PFSK-1 (cell line): Measurements from ENCODE around the gene TRIM4.

ENCODE experiments used
- FOXP2 ChIP-seq: optimal IDR thresholded peaks from 2 replicates; pipeline ENCODE3; 2011; ENCODE audit warnings: borderline replicate concordance, control low read depth, inconsistent platforms; ENCODE audit not compliant: insufficient read depth; ENCODE audit errors: extremely low read length, extremely low read depth
- POLR2AphosphoS5 ChIP-seq: IDR thresholded peaks from 2 replicates; pipeline ENCODE4 v1.6.1; 2012; ENCODE audit warnings: low read depth, mild to moderate bottlenecking, control low read depth, low read length, moderate library complexity
- SIN3A ChIP-seq: IDR thresholded peaks from 2 replicates; pipeline ENCODE4 v1.6.1; 2012; ENCODE audit warnings: mild to moderate bottlenecking, low read length, moderate library complexity, borderline replicate concordance; ENCODE audit not compliant: insufficient read depth
- TAF1 ChIP-seq: IDR thresholded peaks from 2 replicates; pipeline ENCODE4 v1.6.1; 2012; ENCODE audit warnings: low read length, control low read depth, borderline replicate concordance; ENCODE audit not compliant: insufficient read depth
- TF ChIP-seq, protein P1 (sequence below), 2 experiments: IDR thresholded peaks; 2 replicates each; pipeline versions ENCODE4 v1.6.1 to v1.8.0; 2011 to 2012; ENCODE audit warnings: low read depth in 2 of 2, low read length in 2 of 2, control low read depth in 1 of 2, inconsistent platforms in 1 of 2, mild to moderate bottlenecking in 1 of 2, moderate library complexity in 1 of 2; ENCODE audit not compliant: insufficient read depth in 1 of 2

Gene TRIM4

DNA sequence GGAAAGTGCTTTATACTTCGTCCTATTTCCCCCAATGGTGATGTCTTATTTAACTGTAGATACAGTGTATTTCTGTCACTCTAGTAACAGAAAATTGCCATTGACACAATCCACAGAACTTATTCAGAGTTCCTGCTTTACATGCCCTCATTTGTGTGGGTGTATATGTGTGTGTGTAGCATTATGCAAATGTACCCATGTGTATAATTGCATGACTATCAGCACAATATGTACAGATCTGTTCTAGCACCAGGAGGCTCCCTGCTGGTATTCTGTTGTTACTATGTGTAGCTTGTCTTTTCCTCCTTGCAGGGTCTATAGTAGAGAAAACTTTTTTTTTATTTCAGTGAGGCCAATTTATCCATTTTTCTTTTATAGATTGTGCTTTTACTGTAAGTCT lies 75.0 kb downstream of the TRIM4 start:
- no peak for TF ChIP-seq SIN3A
- TF ChIP-seq, protein P1, sequence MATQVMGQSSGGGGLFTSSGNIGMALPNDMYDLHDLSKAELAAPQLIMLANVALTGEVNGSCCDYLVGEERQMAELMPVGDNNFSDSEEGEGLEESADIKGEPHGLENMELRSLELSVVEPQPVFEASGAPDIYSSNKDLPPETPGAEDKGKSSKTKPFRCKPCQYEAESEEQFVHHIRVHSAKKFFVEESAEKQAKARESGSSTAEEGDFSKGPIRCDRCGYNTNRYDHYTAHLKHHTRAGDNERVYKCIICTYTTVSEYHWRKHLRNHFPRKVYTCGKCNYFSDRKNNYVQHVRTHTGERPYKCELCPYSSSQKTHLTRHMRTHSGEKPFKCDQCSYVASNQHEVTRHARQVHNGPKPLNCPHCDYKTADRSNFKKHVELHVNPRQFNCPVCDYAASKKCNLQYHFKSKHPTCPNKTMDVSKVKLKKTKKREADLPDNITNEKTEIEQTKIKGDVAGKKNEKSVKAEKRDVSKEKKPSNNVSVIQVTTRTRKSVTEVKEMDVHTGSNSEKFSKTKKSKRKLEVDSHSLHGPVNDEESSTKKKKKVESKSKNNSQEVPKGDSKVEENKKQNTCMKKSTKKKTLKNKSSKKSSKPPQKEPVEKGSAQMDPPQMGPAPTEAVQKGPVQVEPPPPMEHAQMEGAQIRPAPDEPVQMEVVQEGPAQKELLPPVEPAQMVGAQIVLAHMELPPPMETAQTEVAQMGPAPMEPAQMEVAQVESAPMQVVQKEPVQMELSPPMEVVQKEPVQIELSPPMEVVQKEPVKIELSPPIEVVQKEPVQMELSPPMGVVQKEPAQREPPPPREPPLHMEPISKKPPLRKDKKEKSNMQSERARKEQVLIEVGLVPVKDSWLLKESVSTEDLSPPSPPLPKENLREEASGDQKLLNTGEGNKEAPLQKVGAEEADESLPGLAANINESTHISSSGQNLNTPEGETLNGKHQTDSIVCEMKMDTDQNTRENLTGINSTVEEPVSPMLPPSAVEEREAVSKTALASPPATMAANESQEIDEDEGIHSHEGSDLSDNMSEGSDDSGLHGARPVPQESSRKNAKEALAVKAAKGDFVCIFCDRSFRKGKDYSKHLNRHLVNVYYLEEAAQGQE (IDR thresholded peaks at IDR 0.05; ENCODE audit: insufficient read depth in 1 of 2, low read depth in 2 of 2, low read length in 2 of 2): no peak
- no peak for TF ChIP-seq FOXP2
- no peak for TF ChIP-seq POLR2AphosphoS5
- no peak for TF ChIP-seq TAF1

DNA sequence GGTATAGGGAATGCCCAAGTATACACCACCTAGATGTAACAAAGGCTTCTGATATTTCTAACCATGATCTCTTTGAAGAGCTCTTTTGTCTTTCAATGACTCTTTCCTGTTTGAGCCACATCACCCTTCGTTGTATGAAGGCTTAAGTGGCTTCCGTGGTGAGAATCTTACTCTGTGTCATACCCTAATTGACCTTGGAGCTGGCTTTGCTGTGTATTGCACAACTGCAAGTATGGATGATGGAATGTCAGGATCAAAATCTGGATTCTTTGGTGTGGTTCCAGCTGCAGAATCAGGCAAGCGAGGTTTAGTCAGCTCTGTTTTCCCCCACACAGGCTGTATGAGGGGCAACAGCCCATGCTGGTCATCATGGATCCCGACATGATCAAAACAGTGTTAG lies 75.5 kb downstream of the TRIM4 start:
- TF ChIP-seq POLR2AphosphoS5: no peak
- TF ChIP-seq, protein P1 (IDR thresholded peaks at IDR 0.05; ENCODE audit: insufficient read depth in 1 of 2, low read depth in 2 of 2, low read length in 2 of 2): no peak
- no peak for TF ChIP-seq FOXP2
- TF ChIP-seq SIN3A: no peak
- TF ChIP-seq TAF1: no peak

DNA sequence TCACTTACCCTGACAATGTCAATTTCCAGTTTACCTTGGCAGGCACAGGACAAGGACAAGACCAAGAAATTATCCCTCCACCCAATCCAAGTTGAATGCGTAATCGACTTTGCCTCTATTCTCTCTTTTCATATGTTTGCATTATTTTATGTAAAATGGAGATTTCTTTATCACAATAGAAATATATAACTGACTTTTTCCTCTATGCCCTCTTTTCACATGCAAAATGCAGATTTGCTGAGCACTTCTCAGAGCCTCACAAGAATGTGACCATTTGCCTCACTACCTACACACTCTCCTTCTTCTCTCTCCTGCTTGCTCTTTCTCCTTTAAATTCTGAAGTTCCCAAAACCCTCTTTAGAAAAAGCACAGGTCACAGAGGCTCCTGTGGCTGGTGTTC lies 76.4 kb downstream of the TRIM4 start:
- TF ChIP-seq FOXP2: no peak
- TF ChIP-seq SIN3A: no peak
- TF ChIP-seq, protein P1 (IDR thresholded peaks at IDR 0.05; ENCODE audit: insufficient read depth in 1 of 2, low read depth in 2 of 2, low read length in 2 of 2): no peak
- TF ChIP-seq TAF1: no peak
- no peak for TF ChIP-seq POLR2AphosphoS5
